K562 (cell line): ENCODE measurements around the gene SH3BGRL3.

ENCODE experiments used
- ATF1 ChIP-seq, 2 experiments: fragments of 450-650 bp in 1 of 2; IDR thresholded peaks; 2 replicates each; pipeline ENCODE4 v1.6.1; 2016; ENCODE audit warnings: missing compliant biosample characterization in 1 of 2, missing genetic modification characterization in 1 of 2
- CCNT2 ChIP-seq: IDR thresholded peaks from 2 replicates; pipeline ENCODE4 v1.6.1; 2011; ENCODE audit warnings: borderline replicate concordance, low read depth, mild to moderate bottlenecking, moderate library complexity, mixed read lengths, low read length; ENCODE audit not compliant: insufficient read length; ENCODE audit errors: extremely low read depth
- CREM ChIP-seq: IDR thresholded peaks from 2 replicates; pipeline ENCODE4 v1.6.1; 2014; ENCODE audit warnings: antibody characterized with exemption, low read depth
- FOXM1 ChIP-seq, 2 experiments: fragments of 450-650 bp in 1 of 2; sonication (generic) in 1 of 2; formaldehyde crosslinking in 1 of 2; IDR thresholded peaks; 2 replicates each; pipeline versions ENCODE4 v1.6.1 to v1.9.0; 2017 to 2022; ENCODE audit warnings: low read depth in 2 of 2, mild to moderate bottlenecking in 2 of 2, missing genetic modification reagents in 1 of 2, moderate library complexity in 1 of 2
- GTF2A2 ChIP-seq: IDR thresholded peaks from 2 replicates; pipeline ENCODE4 v1.6.1; 2016; ENCODE audit warnings: mild to moderate bottlenecking, missing genetic modification characterization, missing compliant biosample characterization
- HDAC1 ChIP-seq, 2 experiments: fragments of 450-650 bp; IDR thresholded peaks; 2 replicates each; pipeline ENCODE4 v1.6.1; 2016 to 2017; ENCODE audit warnings: inconsistent platforms in 1 of 2, mild to moderate bottlenecking in 1 of 2, moderate library complexity in 1 of 2
- POLR2AphosphoS2 ChIP-seq: IDR thresholded peaks from 2 replicates; pipeline ENCODE4 v1.6.1; 2012; ENCODE audit warnings: low read length, improper control_type of control experiment
- PTTG1 ChIP-seq: fragments of 450-650 bp; IDR thresholded peaks from 2 replicates; pipeline ENCODE4 v1.6.1; 2016; ENCODE audit warnings: low read depth, mild to moderate bottlenecking, missing genetic modification characterization, missing compliant biosample characterization
- RBM34 ChIP-seq: fragments of 200-400 bp; formaldehyde crosslinking; IDR thresholded peaks from 2 replicates; pipeline ENCODE4 v1.6.1; 2018; ENCODE audit warnings: low read length, borderline replicate concordance; ENCODE audit not compliant: insufficient read depth
- TEAD4 ChIP-seq, 2 experiments: sonication (generic) in 1 of 2; formaldehyde crosslinking in 1 of 2; IDR thresholded peaks; 2 replicates each; pipeline versions ENCODE4 v1.6.1 to v1.8.0; 2012 to 2022; ENCODE audit warnings: borderline replicate concordance in 1 of 2, inconsistent platforms in 1 of 2, low read length in 1 of 2, mild to moderate bottlenecking in 1 of 2, missing genetic modification reagents in 1 of 2
- USF2 ChIP-seq: sonication (generic); formaldehyde crosslinking; IDR thresholded peaks from 2 replicates; pipeline ENCODE4 v1.5.0; 2020; ENCODE audit warnings: missing genetic modification reagents
- ZNF263 ChIP-seq: sonication (generic); formaldehyde crosslinking; IDR thresholded peaks from 2 replicates; pipeline ENCODE4 v1.8.0; 2022; ENCODE audit warnings: mild to moderate bottlenecking, missing genetic modification reagents, borderline replicate concordance
- TF ChIP-seq, protein P1 (sequence below): fragments of 450-650 bp; formaldehyde crosslinking; IDR thresholded peaks from 2 replicates; pipeline ENCODE4 v1.4.0; 2020; ENCODE audit warnings: mild to moderate bottlenecking, moderate library complexity
- TF ChIP-seq, protein P2 (sequence below): sonication (generic); formaldehyde crosslinking; IDR thresholded peaks from 2 replicates; pipeline ENCODE4 v1.9.0; 2022; ENCODE audit warnings: mild to moderate bottlenecking, missing genetic modification reagents

DNA sequence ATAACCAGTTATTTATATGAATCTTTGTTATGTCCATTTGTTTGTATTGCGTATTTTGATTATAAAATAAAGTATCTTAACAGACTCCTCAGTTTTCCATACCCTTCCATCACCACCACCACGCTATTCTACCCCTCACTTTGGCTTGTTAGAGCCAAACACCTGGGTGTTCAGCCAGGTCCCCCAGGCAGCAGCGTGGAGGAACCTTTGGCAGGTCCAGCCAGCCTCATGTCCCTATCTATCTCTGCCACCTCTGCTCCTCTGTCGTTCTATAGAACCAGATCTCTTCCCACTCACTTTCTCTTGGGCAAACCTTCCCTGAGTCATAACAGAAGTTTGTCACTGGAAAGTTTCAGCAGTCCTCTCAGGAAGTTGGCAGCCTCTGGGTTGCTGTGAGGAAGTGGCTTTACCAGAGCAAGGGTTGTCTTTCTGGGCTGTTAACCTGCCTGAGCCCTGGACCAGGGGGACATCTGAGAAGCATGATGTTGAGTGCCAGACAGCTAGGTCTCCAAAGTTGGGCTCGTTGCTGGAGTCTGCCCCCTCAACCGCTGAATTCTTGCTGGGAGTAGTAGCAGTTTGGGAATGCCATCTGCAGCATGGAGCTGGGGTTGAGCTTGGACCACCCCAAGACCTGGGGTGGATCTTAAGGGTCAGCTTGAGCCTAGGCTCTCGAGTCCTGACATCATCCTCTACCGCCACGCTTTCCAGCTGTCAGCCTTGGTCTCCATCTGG is 996 bp upstream of the SH3BGRL3 start:
- TF ChIP-seq USF2 (CRISPR knock-in tag) (no peak), CCNT2 (no peak), GTF2A2 (tag) (no peak), ATF1 (CRISPR knock-in tag; IDR thresholded peaks at IDR 0.05) (no peak), ATF1 (tag; IDR thresholded peaks at IDR 0.05) (no peak), TEAD4 (IDR thresholded peaks at IDR 0.05; ENCODE audit: low read length) (no peak), TEAD4 (CRISPR knock-in tag; IDR thresholded peaks at IDR 0.05; ENCODE audit: borderline replicate concordance) (no peak), ZNF263 (CRISPR knock-in tag) (no peak), POLR2AphosphoS2 (no peak), HDAC1 (IDR thresholded peaks at IDR 0.05) (no peak), CREM (no peak; the same call in 1 of the 2 replicates), FOXM1 (IDR thresholded peaks at IDR 0.05; ENCODE audit: low read depth) (no peak), FOXM1 (CRISPR knock-in tag; IDR thresholded peaks at IDR 0.05; ENCODE audit: low read depth) (no peak), PTTG1 (no peak), RBM34 (no peak)
- TF ChIP-seq, protein P1, sequence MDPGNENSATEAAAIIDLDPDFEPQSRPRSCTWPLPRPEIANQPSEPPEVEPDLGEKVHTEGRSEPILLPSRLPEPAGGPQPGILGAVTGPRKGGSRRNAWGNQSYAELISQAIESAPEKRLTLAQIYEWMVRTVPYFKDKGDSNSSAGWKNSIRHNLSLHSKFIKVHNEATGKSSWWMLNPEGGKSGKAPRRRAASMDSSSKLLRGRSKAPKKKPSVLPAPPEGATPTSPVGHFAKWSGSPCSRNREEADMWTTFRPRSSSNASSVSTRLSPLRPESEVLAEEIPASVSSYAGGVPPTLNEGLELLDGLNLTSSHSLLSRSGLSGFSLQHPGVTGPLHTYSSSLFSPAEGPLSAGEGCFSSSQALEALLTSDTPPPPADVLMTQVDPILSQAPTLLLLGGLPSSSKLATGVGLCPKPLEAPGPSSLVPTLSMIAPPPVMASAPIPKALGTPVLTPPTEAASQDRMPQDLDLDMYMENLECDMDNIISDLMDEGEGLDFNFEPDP (CRISPR knock-in tag): no peak
- TF ChIP-seq, protein P2, sequence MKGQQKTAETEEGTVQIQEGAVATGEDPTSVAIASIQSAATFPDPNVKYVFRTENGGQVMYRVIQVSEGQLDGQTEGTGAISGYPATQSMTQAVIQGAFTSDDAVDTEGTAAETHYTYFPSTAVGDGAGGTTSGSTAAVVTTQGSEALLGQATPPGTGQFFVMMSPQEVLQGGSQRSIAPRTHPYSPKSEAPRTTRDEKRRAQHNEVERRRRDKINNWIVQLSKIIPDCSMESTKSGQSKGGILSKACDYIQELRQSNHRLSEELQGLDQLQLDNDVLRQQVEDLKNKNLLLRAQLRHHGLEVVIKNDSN (CRISPR knock-in tag): no peak
